Stimulated activated CD4-positive, alpha-beta T cell treated with anti-CD3 and anti-CD28 coated beads, Interleukin-15, amount 100 ng/mL, for 1 hour (primary cell): ENCODE measurements around the gene PRKAR2B.
"Not testable (repeated sequence)": the region's sequence is repeated elsewhere in the genome, so short reads cannot be mapped to it uniquely, and the experiment has no call there.

Source experiments
- DNase-seq, 2 donors: peaks; one replicate each; pipeline ENCODE4 v3.0.0-alpha.2; 2020; ENCODE audit warnings: low read depth in 1 of 2, low spot score in 1 of 2

The PRKAR2B gene

GRCh38 chr7:107115762-107116540 is 71.4 kb downstream of the PRKAR2B start:
- no peak for DNase-seq

- DNase-seq: no peak
These were observed 73.8 kb downstream of the PRKAR2B start for GRCh38 chr7:107118109-107118900.

GRCh38 chr7:107119376-107120105 is 75.0 kb downstream of the PRKAR2B start:
- no peak for DNase-seq

GRCh38 chr7:107122486-107122911 is 78.0 kb downstream of the PRKAR2B start:
- no peak for DNase-seq

- no peak for DNase-seq
These were observed 78.9 kb downstream of the PRKAR2B start for GRCh38 chr7:107123392-107123791.

GRCh38 chr7:107125475-107125874 is 81.0 kb downstream of the PRKAR2B start:
- no peak for DNase-seq

- DNase-seq: no peak
These were observed 83.7 kb downstream of the PRKAR2B start for GRCh38 chr7:107128217-107128616.

GRCh38 chr7:107128748-107129147 is 84.2 kb downstream of the PRKAR2B start:
- no peak for DNase-seq

GRCh38 chr7:107130487-107131220 is 86.1 kb downstream of the PRKAR2B start:
- DNase-seq: no peak

- no peak for DNase-seq
These were observed 88.9 kb downstream of the PRKAR2B start for GRCh38 chr7:107133396-107133795.

- no peak for DNase-seq
These were observed 94.4 kb downstream of the PRKAR2B start for GRCh38 chr7:107138696-107139420.

GRCh38 chr7:107143875-107144274 is 99.4 kb downstream of the PRKAR2B start:
- DNase-seq: not testable (repeated sequence)

GRCh38 chr7:107145067-107145838 is 100.7 kb downstream of the PRKAR2B start:
- DNase-seq: no peak

GRCh38 chr7:107147464-107148393 is 103.2 kb downstream of the PRKAR2B start:
- peak in 1 of 2 donors; percentile 3 for DNase-seq

GRCh38 chr7:107148721-107149120 is 104.2 kb downstream of the PRKAR2B start:
- DNase-seq: no peak

- DNase-seq: no peak
These were observed 105.4 kb downstream of the PRKAR2B start for GRCh38 chr7:107149863-107150262.

GRCh38 chr7:107150375-107151073 is 106.0 kb downstream of the PRKAR2B start:
- DNase-seq: peak; percentile 42 to 44

GRCh38 chr7:107151538-107151937 is 107.0 kb downstream of the PRKAR2B start:
- DNase-seq: no peak
